HepG2 (cell line): ENCODE data around the gene SLC35F4. TPM values are rescaled to one million over a fixed set of nuclear protein-coding genes. Genes with fewer than 3 reads are reported as not detected.

Source experiments
- ATAC-seq: fragments of 200-7000 bp; cut with Tn5 transposase; 3 replicates; pipeline ENCODE4 v1.9.1; 2020; ENCODE audit warnings: mild to moderate bottlenecking, moderate library complexity
- BruUV-seq: library from RNA; stranded (reverse); fragments of 400-500 nt; replicated peaks from 2 replicates; lab custom pipeline; 2021; lab: Mats Ljungman, UMichigan
- CTCF ChIA-PET: fragments of 300-600 bp; formaldehyde crosslinking; extraction: SDS; loops from one replicate; lab custom pipeline; 2021; ENCODE audit warnings: low total read pairs, inconsistent platforms, low intra/inter-chr PET ratio; lab: Yijun Ruan, JAX
- POLR2A ChIA-PET: fragments of 350-600 bp; sonication (Branson Sonifier 250); formaldehyde crosslinking; loops from one replicate; lab custom pipeline; 2020; ENCODE audit warnings: antibody characterized with exemption, inconsistent platforms; lab: Yijun Ruan, JAX
- DNase-seq: peaks from one replicate; pipeline ENCODE4 v3.0.0-alpha.2; 2015; ENCODE audit warnings: low spot score
- FAIRE-seq: peaks from 3 replicates; lab custom pipeline; 2011; peaks lifted over from hg19 to GRCh38; lab: Jason Lieb, UNC
- H2AFZ ChIP-seq: one replicate; pipeline ENCODE4 v1.6.1; 2011; ENCODE audit warnings: low read length, inconsistent platforms
- H3K27ac ChIP-seq: fragments of 300-600 bp; 3 replicates; pipeline ENCODE4 v1.8.0; 2011; ENCODE audit warnings: mixed run types, mild to moderate bottlenecking, mixed read lengths, low read length, inconsistent platforms; ENCODE audit not compliant: insufficient read depth; ENCODE audit errors: extremely low read length
- H3K27me3 ChIP-seq, 2 experiments: fragments of 200-600 bp in 1 of 2; 2 replicates in 1 of 2; 3 replicates in 1 of 2; pipeline versions ENCODE4 v1.6.0 to v1.8.0; 2011; ENCODE audit warnings: low read length in 2 of 2, mild to moderate bottlenecking in 2 of 2, moderate library complexity in 2 of 2, inconsistent platforms in 1 of 2; ENCODE audit not compliant: insufficient read depth in 2 of 2, control insufficient read depth in 1 of 2
- H3K36me3 ChIP-seq, 2 experiments: fragments of 200-600 bp in 1 of 2; replicated peaks in 1 of 2; 2 replicates in 1 of 2; 3 replicates in 1 of 2; pipeline versions ENCODE4 v1.5.1 to v1.8.0; 2011; ENCODE audit warnings: low read length in 2 of 2, inconsistent platforms in 1 of 2; ENCODE audit not compliant: insufficient read depth in 2 of 2, control insufficient read depth in 1 of 2
- H3K4me1 ChIP-seq: 2 replicates; pipeline ENCODE4 v1.5.1; 2012; ENCODE audit warnings: low read length, inconsistent platforms; ENCODE audit not compliant: insufficient read depth
- H3K4me2 ChIP-seq: 2 replicates; pipeline ENCODE4 v1.6.0; 2011; ENCODE audit warnings: low read depth, low read length, inconsistent platforms
- H3K4me3 ChIP-seq, 3 experiments: fragments of 200-600 bp in 1 of 3; sonication (generic), shearing (Covaris generic) in 1 of 3; replicated peaks in 1 of 3; 2 replicates each; pipeline ENCODE4 v1.5.1; 2011 to 2016; ENCODE audit warnings: low read length in 3 of 3, inconsistent platforms in 2 of 3, low read depth in 2 of 3, mild to moderate bottlenecking in 2 of 3, control low read depth in 1 of 3, mixed read lengths in 1 of 3; ENCODE audit not compliant: insufficient read depth in 1 of 3
- H3K79me2 ChIP-seq: one replicate; pipeline ENCODE4 v1.6.1; 2011; ENCODE audit warnings: low read length, inconsistent platforms; ENCODE audit not compliant: insufficient read depth
- H3K9ac ChIP-seq: 2 replicates; pipeline ENCODE4 v1.6.0; 2011; ENCODE audit warnings: mild to moderate bottlenecking, low read depth, low read length, inconsistent platforms; ENCODE audit not compliant: insufficient read depth
- H3K9me3 ChIP-seq: 2 replicates; pipeline ENCODE4 v1.5.1; 2012; ENCODE audit warnings: mild to moderate bottlenecking, low read length
- H4K20me1 ChIP-seq: 2 replicates; pipeline ENCODE4 v1.6.0; 2011; ENCODE audit warnings: inconsistent platforms, mild to moderate bottlenecking, low read length, moderate library complexity; ENCODE audit not compliant: insufficient read depth
- HMG20B ChIP-seq: conservative IDR thresholded peaks from 2 replicates; pipeline ENCODE4 v1.6.1; 2016; ENCODE audit warnings: missing genetic modification reagents, missing compliant biosample characterization
- YEATS2 ChIP-seq: sonication (generic); formaldehyde crosslinking; IDR thresholded peaks from 2 replicates; pipeline ENCODE4 v1.4.0; 2020; ENCODE audit warnings: missing genetic modification reagents, borderline replicate concordance
- WGBS: methylation state at CpG from one replicate; pipeline ENCODE4 v1.1.6; 2017; ENCODE audit warnings: low lambda C conversion rate; 5-methylcytosine and 5-hydroxymethylcytosine counted together
- in situ Hi-C: cut with HindIII; loops from 2 replicates; pipeline ENCODE4 v1.10.0; 2017; ENCODE audit warnings: low pct_unique_long_range_greater_than_20kb; ENCODE audit not compliant: extremely low pct_ligation_motif_present
- intact Hi-C: fragments of 100-400 bp; cut with micrococcal nuclease; formaldehyde crosslinking; loops from one replicate; pipeline ENCODE4 v1.10.0; 2022; ENCODE audit not compliant: unreplicated experiment
- polyA plus RNA-seq, 8 experiments: library from polyadenylated mRNA; depleted of rRNA in 3 of 8; stranded (reverse) in 7 of 8; unstranded in 1 of 8; fragments of >200 nt; fragmentation: Illumina TruSeq in 4 of 8; extraction: Trizol in 4 of 8; gene quantifications; 2 replicates each; pipeline versions ENCODE4 v1.2.1 to v1.2.3, GENCODE V29; 2011 to 2016; ENCODE audit warnings: low read depth in 4 of 8, missing spikeins in 1 of 8, mixed read lengths in 1 of 8; ENCODE audit not compliant: insufficient read depth in 1 of 8
- total RNA-seq, 5 experiments: library from RNA; depleted of rRNA; stranded (reverse); fragments of >200 nt; fragmentation: Illumina TruSeq; extraction: Trizol; gene quantifications; 2 replicates each; pipeline ENCODE4 v1.2.3, GENCODE V29; 2016; ENCODE audit warnings: low read depth in 1 of 5
- TF ChIP-seq, protein P1 (sequence below), 2 experiments: sonication (generic) in 1 of 2; formaldehyde crosslinking in 1 of 2; IDR thresholded peaks; 2 replicates each; pipeline versions ENCODE4 v1.5.1 to v1.6.1; 2011 to 2020; ENCODE audit warnings: borderline replicate concordance in 1 of 2, low read depth in 1 of 2, low read length in 1 of 2, mild to moderate bottlenecking in 1 of 2, missing genetic modification reagents in 1 of 2, moderate library complexity in 1 of 2
- TF ChIP-seq, protein P2 (sequence below): sonication (generic); formaldehyde crosslinking; IDR thresholded peaks from 2 replicates; pipeline ENCODE4 v1.4.0; 2020; ENCODE audit warnings: mild to moderate bottlenecking, missing genetic modification reagents

Gene SLC35F4
- total and polyA plus RNA-seq, 2 of the 13 experiments (the other 11 are each of a cell fraction or from before 2014, with no cell fraction given), result not detected

DNA sequence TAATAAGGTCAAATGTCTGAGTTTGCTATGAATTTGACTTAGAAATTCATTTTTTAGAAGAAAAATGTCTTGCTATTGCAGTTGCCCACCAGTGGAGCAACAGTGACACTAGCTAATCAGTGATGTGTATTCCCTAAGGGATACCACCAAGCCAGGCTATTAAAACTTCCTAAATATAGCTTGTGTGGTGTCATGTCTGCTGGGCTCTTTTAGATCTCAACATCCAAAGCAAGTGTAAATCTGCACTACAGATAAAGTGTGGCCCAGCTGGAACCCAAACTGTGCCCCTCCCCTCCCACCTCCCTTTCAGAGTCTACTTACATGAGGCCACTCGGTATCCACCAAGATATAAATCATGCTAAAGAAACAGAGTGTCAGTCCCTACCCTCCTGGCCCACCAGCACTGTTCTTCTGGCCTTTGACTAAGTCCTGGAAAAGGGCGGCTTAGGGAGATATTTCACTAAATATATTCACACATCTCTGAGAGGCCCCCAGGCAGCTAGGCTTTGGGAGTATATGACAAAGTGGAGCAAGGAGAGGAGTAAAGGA is 53.8 kb downstream of the SLC35F4 start:
- H2AFZ ChIP-seq, result no peak overlapping the region
- H3K4me1 ChIP-seq, result no peaks in the 10 kb centered on the region
- no peaks in the 10 kb centered on the region for H4K20me1 ChIP-seq
- ChIA-PET POLR2A (no interaction called here), CTCF (no interaction called here)
- H3K4me2 ChIP-seq, result no peak overlapping the region
- H3K36me3 ChIP-seq, result no peaks in the 10 kb centered on the region
- H3K4me3 ChIP-seq, result no peak overlapping the region
- WGBS, result 6% methylated on average over 2 of the region's 2 CpGs
- no peak for DNase-seq
- H3K27ac ChIP-seq, result no peak overlapping the region
- no peak overlapping the region for H3K9ac ChIP-seq
- no peaks in the 10 kb centered on the region for H3K79me2 ChIP-seq
- in situ Hi-C loops (no loop called here), intact Hi-C loops (no loop called here)
- no peaks in the 10 kb centered on the region for H3K9me3 ChIP-seq
- TF ChIP-seq, protein P1, sequence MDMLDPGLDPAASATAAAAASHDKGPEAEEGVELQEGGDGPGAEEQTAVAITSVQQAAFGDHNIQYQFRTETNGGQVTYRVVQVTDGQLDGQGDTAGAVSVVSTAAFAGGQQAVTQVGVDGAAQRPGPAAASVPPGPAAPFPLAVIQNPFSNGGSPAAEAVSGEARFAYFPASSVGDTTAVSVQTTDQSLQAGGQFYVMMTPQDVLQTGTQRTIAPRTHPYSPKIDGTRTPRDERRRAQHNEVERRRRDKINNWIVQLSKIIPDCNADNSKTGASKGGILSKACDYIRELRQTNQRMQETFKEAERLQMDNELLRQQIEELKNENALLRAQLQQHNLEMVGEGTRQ (IDR thresholded peaks at IDR 0.05; ENCODE audit: low read depth, low read length), result no peak
- TF ChIP-seq, protein P1 (CRISPR knock-in tag; IDR thresholded peaks at IDR 0.05; ENCODE audit: borderline replicate concordance), result no peak
- TF ChIP-seq, protein P2, sequence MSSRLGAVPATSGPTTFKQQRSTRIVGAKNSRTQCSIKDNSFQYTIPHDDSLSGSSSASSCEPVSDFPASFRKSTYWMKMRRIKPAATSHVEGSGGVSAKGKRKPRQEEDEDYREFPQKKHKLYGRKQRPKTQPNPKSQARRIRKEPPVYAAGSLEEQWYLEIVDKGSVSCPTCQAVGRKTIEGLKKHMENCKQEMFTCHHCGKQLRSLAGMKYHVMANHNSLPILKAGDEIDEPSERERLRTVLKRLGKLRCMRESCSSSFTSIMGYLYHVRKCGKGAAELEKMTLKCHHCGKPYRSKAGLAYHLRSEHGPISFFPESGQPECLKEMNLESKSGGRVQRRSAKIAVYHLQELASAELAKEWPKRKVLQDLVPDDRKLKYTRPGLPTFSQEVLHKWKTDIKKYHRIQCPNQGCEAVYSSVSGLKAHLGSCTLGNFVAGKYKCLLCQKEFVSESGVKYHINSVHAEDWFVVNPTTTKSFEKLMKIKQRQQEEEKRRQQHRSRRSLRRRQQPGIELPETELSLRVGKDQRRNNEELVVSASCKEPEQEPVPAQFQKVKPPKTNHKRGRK (CRISPR knock-in tag), result no peak
- TF ChIP-seq HMG20B (CRISPR knock-in tag) (no peak), YEATS2 (CRISPR knock-in tag) (no peak)
- H3K27me3 ChIP-seq, result no peaks in the 10 kb centered on the region
- no peak for ATAC-seq
- FAIRE-seq, result no peak
- BruUV-seq, result no TSS peak
